Posterior vena cava (tissue), 2 donors: ENCODE results near the gene SDHAF2. TPM values are rescaled to one million over a fixed set of nuclear protein-coding genes. Genes with fewer than 3 reads are reported as not detected.
"Not testable (repeated sequence)": the region's sequence is repeated elsewhere in the genome, so short reads cannot be mapped to it uniquely, and the experiment has no call there.

Experiments
- DNase-seq: peaks from one replicate; pipeline ENCODE4 v3.0.0-alpha.2; 2020; ENCODE audit warnings: low spot score
- intact Hi-C, 2 donors: fragments of 100-400 bp; cut with DNase I; formaldehyde crosslinking; loops; one replicate each; pipeline versions ENCODE4 v1.14.1 to v1.14.2; 2022 to 2023
- total RNA-seq, 2 donors: library from RNA; stranded (reverse); fragmentation: NEBNext Ultra II Directional; extraction: Animal tissue kit (Norgen Biotek cat#: 25700); gene quantifications; one replicate each; pipeline ENCODE4 v1.2.1, GENCODE V29; 2021
- donor health status: DM: yes; HTN: yes; CAD: no.
- donor health status: DM: yes; HTN: yes; CAD: no.

The SDHAF2 gene
- total RNA-seq, 2 donors from 2014 or later: 23.4 to 24.9 TPM

- intact Hi-C loops: loop anchor here in 1 of 2 donors (10.0 kb wide), 1 partner anchor 163 kb away; no protein-coding TSS in a partner anchor
- peak; percentile 93 for DNase-seq
These were observed 42.4 kb downstream of the SDHAF2 start for GRCh38 chr11:61472282-61472681.

DNA sequence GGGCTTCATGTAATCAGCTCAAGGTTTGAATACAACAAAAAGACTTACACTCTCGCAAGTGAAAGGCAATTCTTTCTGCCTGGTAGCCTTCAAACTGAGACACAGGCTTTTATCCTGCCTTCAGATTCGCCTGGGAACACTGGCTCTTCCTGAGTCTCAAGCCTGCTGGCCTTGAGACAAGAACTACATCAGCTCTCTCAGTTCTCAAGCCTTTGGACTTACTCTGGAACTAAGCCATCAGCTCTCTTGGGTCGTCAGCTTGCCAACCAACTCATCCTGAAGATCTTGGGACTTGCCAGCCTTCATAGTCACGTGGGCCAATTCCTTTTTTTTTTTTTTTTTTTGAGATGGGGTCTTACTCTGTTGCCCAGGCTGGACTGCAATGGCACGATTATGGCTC is 42.9 kb downstream of the SDHAF2 start:
- no peak for DNase-seq
- intact Hi-C loops: loop anchor here in 1 of 2 donors (10.0 kb wide), 1 partner anchor 162 kb away; no protein-coding TSS in a partner anchor

- no peak for DNase-seq
- intact Hi-C loops: loop anchor here in 1 of 2 donors (10.0 kb wide), 1 partner anchor 161 kb away; no protein-coding TSS in a partner anchor
These were observed 43.6 kb downstream of the SDHAF2 start for GRCh38 chr11:61473370-61474012.

- intact Hi-C loops: loop anchor here in 1 of 2 donors (10.0 kb wide), 1 partner anchor 161 kb away; no protein-coding TSS in a partner anchor
- DNase-seq: no peak
These were observed 44.2 kb downstream of the SDHAF2 start for GRCh38 chr11:61474013-61474643.

DNA sequence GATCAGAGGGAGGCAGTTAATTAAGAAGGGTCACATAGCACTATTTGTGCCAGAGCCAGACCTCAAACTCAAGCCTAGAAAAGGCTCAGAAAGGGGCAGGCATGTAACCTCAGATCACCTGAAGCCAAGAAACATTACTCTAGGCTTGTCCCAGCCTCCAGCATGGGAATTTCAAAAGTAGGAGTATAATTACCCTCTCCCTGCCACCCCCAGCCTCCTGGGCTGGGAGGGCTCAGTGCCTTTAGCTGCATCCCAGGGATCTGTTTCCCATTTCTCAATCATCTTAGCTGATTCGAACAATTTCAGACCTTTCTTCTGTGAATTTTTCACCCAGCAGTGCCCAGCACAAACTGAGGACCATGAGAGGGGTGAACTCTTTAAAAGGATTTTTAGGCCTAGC is 45.5 kb downstream of the SDHAF2 start:
- intact Hi-C loops: loop anchor here in 1 of 2 donors (10.0 kb wide), 1 partner anchor 159 kb away; no protein-coding TSS in a partner anchor
- no peak for DNase-seq

- no peak for DNase-seq
- intact Hi-C loops: loop anchor here in 1 of 2 donors (10.0 kb wide), 1 partner anchor 158 kb away; no protein-coding TSS in a partner anchor
These were observed 46.4 kb downstream of the SDHAF2 start for GRCh38 chr11:61476371-61476770.

DNA sequence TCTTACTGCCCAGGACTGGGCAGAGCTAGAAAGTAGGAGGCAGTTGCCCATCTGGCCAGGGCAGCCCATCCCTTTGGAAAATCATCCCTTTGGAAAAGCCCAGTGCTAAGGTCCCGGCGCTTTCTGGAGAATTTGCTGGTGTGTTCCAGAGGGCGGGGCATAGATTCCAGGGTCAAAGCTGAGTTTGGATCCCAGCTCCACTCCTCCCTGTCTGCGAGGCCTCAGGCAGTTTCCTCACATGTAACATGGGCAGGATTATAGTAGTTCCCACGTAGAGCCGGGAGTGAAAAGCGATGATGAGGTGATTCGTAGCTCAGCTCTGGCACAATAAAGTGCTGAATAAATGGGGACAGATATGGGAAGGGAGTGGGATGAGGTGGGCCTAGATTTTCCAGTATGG is 47.2 kb downstream of the SDHAF2 start:
- no peak for DNase-seq
- intact Hi-C loops: loop anchor here in 1 of 2 donors (10.0 kb wide), 1 partner anchor 158 kb away; no protein-coding TSS in a partner anchor

DNA sequence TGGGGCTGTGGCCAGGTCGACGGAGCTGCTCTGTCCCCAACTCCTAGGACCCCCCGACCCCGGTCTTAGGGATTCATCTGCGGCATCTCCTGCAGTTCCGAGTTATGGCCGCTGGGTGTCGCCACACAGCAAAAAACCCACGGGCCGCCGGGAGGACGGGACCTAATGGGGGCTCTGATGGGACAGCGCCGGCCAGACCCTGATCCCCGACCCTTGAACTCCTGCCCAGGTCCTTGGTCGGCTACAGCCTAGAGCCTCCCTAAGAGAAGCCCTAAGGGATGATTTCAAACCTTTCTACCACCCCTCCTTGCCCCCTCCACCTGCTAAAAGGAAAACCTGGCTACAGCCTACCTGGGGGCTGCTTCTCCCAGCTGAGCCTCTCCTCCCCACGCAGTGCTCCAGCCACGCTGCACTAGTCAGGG is 47.8 kb downstream of the SDHAF2 start:
- intact Hi-C loops: loop anchor here in 1 of 2 donors (10.0 kb wide), 1 partner anchor 157 kb away; no protein-coding TSS in a partner anchor
- peak; percentile 89 for DNase-seq

- DNase-seq: not testable (repeated sequence)
- intact Hi-C loops: loop anchor here (5.0 to 10.0 kb wide), 2 partner anchors 38 to 155 kb away; no protein-coding TSS in a partner anchor
These were observed 49.6 kb downstream of the SDHAF2 start for GRCh38 chr11:61479360-61480058.

DNA sequence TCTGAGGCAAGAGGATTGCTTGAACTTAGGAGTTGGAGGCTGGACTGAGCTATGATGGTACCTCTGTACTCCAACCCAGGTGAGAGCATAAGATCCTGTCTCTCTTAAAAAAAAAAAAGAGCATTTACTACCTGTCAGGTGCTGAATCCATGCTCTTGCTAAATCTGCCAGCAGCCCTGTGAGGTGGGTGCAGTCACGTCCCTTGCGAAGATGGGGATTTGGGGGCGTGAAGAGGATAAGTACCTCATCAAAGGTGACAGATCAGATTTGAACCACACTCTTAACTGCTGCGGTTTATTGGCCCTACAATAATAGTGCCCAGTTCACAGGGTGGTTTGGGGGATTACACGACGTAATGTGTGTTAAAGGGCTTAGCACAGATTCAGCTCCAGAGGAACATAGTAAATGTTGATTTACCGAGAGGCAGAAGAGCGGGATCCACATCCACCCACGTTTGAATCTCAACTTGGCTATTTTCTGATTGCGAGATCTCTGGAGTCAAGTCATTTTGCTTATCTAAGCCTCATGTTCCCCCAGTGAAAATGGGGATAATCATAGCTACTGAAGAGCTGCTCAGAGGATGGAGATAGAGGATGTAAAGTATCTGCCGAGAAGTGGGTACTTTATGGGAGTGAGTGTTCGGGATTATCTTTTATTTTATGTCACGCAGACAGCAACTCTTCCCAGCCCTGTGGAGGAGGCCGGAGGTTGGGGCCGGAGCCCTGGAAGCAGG is 50.5 kb downstream of the SDHAF2 start:
- DNase-seq: no peak
- intact Hi-C loops: loop anchor here in 1 of 2 donors (5.0 to 10.0 kb wide), 2 partner anchors 37 to 154 kb away; no protein-coding TSS in a partner anchor

GRCh38 chr11:61480994-61481335 is 51.0 kb downstream of the SDHAF2 start:
- no peak for DNase-seq
- intact Hi-C loops: loop anchor here in 1 of 2 donors (5.0 to 10.0 kb wide), 2 partner anchors 36 to 154 kb away; no protein-coding TSS in a partner anchor

DNA sequence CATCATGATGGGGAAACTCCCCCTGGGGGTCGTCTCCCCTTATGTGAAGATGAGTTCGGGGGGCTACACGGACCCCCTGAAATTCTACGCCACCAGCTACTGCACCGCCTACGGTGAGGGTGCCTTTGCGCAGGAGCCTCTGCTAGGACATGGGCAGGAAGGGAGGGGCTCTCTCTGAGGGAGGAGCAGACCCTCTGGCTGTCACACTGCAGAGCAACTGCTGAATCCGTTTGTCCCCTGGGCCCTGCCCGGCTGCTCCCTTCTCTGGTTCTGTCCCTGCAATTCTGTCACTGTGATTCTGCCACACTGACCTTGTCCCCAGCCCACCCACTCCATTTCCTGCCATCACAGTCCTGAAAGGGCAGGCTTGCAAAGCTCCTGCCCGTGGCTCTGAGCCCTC is 51.9 kb downstream of the SDHAF2 start:
- intact Hi-C loops: loop anchor here in 1 of 2 donors (5.0 to 10.0 kb wide), 2 partner anchors 35 to 153 kb away; no protein-coding TSS in a partner anchor
- DNase-seq: no peak

- intact Hi-C loops: loop anchor here in 1 of 2 donors (5.0 to 10.0 kb wide), 2 partner anchors 35 to 152 kb away; no protein-coding TSS in a partner anchor
- DNase-seq: no peak
These were observed 52.6 kb downstream of the SDHAF2 start for GRCh38 chr11:61482513-61482912.

DNA sequence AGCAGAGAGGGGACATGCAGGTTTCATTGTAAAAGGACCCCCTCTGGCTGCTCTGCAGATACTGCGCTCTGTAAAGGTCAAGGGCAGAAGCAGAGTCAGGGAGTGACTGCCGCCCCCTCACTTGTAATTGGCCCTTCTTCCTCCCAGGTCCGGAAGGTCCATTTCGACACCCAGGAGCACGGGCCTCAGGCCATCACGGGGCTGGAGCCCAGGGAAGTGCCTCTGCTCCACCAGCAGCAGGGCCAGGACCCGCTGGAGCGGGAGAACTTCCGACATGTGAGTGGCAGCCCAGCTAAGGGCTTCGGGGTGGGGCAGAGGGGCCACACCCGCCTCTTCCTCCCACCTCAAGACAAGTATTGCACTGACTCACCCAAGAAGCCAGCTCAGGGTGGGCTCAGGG is 54.6 kb downstream of the SDHAF2 start:
- no peak for DNase-seq
- intact Hi-C loops: loop anchor here in 1 of 2 donors (5.0 to 10.0 kb wide), 2 partner anchors 33 to 150 kb away; no protein-coding TSS in a partner anchor

- intact Hi-C loops: loop anchor here in 1 of 2 donors (10.0 kb wide), 1 partner anchor 150 kb away; no protein-coding TSS in a partner anchor
- DNase-seq: no peak
These were observed 55.2 kb downstream of the SDHAF2 start for GRCh38 chr11:61485080-61485479.

- intact Hi-C loops: loop anchor here in 1 of 2 donors (10.0 kb wide), 1 partner anchor 149 kb away; no protein-coding TSS in a partner anchor
- no peak for DNase-seq
These were observed 56.2 kb downstream of the SDHAF2 start for GRCh38 chr11:61486011-61486620.

- DNase-seq: no peak
- intact Hi-C loops: loop anchor here in 1 of 2 donors (10.0 kb wide), 1 partner anchor 148 kb away; no protein-coding TSS in a partner anchor
These were observed 56.9 kb downstream of the SDHAF2 start for GRCh38 chr11:61486779-61487178.
